HepG2 (cell line): ENCODE measurements around the gene NFE2L3. TPM values are rescaled to one million over a fixed set of nuclear protein-coding genes. Genes with fewer than 3 reads are reported as not detected.

Source experiments
- ATAC-seq: fragments of 200-7000 bp; cut with Tn5 transposase; 3 replicates; pipeline ENCODE4 v1.9.1; 2020; ENCODE audit warnings: mild to moderate bottlenecking, moderate library complexity
- BruUV-seq: library from RNA; stranded (reverse); fragments of 400-500 nt; replicated peaks from 2 replicates; lab custom pipeline; 2021; lab: Mats Ljungman, UMichigan
- CTCF ChIA-PET: fragments of 300-600 bp; formaldehyde crosslinking; extraction: SDS; loops from one replicate; lab custom pipeline; 2021; ENCODE audit warnings: low total read pairs, inconsistent platforms, low intra/inter-chr PET ratio; lab: Yijun Ruan, JAX
- POLR2A ChIA-PET: fragments of 350-600 bp; sonication (Branson Sonifier 250); formaldehyde crosslinking; loops from one replicate; lab custom pipeline; 2020; ENCODE audit warnings: antibody characterized with exemption, inconsistent platforms; lab: Yijun Ruan, JAX
- DNase-seq: peaks from one replicate; pipeline ENCODE4 v3.0.0-alpha.2; 2015; ENCODE audit warnings: low spot score
- FAIRE-seq: peaks from 3 replicates; lab custom pipeline; 2011; peaks lifted over from hg19 to GRCh38; lab: Jason Lieb, UNC
- H2AFZ ChIP-seq: one replicate; pipeline ENCODE4 v1.6.1; 2011; ENCODE audit warnings: low read length, inconsistent platforms
- H3K27ac ChIP-seq: fragments of 300-600 bp; 3 replicates; pipeline ENCODE4 v1.8.0; 2011; ENCODE audit warnings: mixed run types, mild to moderate bottlenecking, mixed read lengths, low read length, inconsistent platforms; ENCODE audit not compliant: insufficient read depth; ENCODE audit errors: extremely low read length
- H3K27me3 ChIP-seq, 2 experiments: fragments of 200-600 bp in 1 of 2; 2 replicates in 1 of 2; 3 replicates in 1 of 2; pipeline versions ENCODE4 v1.6.0 to v1.8.0; 2011; ENCODE audit warnings: low read length in 2 of 2, mild to moderate bottlenecking in 2 of 2, moderate library complexity in 2 of 2, inconsistent platforms in 1 of 2; ENCODE audit not compliant: insufficient read depth in 2 of 2, control insufficient read depth in 1 of 2
- H3K36me3 ChIP-seq, 2 experiments: fragments of 200-600 bp in 1 of 2; replicated peaks in 1 of 2; 2 replicates in 1 of 2; 3 replicates in 1 of 2; pipeline versions ENCODE4 v1.5.1 to v1.8.0; 2011; ENCODE audit warnings: low read length in 2 of 2, inconsistent platforms in 1 of 2; ENCODE audit not compliant: insufficient read depth in 2 of 2, control insufficient read depth in 1 of 2
- H3K4me1 ChIP-seq: 2 replicates; pipeline ENCODE4 v1.5.1; 2012; ENCODE audit warnings: low read length, inconsistent platforms; ENCODE audit not compliant: insufficient read depth
- H3K4me2 ChIP-seq: 2 replicates; pipeline ENCODE4 v1.6.0; 2011; ENCODE audit warnings: low read depth, low read length, inconsistent platforms
- H3K4me3 ChIP-seq, 3 experiments: fragments of 200-600 bp in 1 of 3; sonication (generic), shearing (Covaris generic) in 1 of 3; replicated peaks in 1 of 3; 2 replicates each; pipeline ENCODE4 v1.5.1; 2011 to 2016; ENCODE audit warnings: low read length in 3 of 3, inconsistent platforms in 2 of 3, low read depth in 2 of 3, mild to moderate bottlenecking in 2 of 3, control low read depth in 1 of 3, mixed read lengths in 1 of 3; ENCODE audit not compliant: insufficient read depth in 1 of 3
- H3K79me2 ChIP-seq: one replicate; pipeline ENCODE4 v1.6.1; 2011; ENCODE audit warnings: low read length, inconsistent platforms; ENCODE audit not compliant: insufficient read depth
- H3K9ac ChIP-seq: 2 replicates; pipeline ENCODE4 v1.6.0; 2011; ENCODE audit warnings: mild to moderate bottlenecking, low read depth, low read length, inconsistent platforms; ENCODE audit not compliant: insufficient read depth
- H3K9me3 ChIP-seq: 2 replicates; pipeline ENCODE4 v1.5.1; 2012; ENCODE audit warnings: mild to moderate bottlenecking, low read length
- H4K20me1 ChIP-seq: 2 replicates; pipeline ENCODE4 v1.6.0; 2011; ENCODE audit warnings: inconsistent platforms, mild to moderate bottlenecking, low read length, moderate library complexity; ENCODE audit not compliant: insufficient read depth
- AGO2 ChIP-seq: fragments of 200-400 bp; formaldehyde crosslinking; optimal IDR thresholded peaks from 2 replicates; pipeline ENCODE3; 2017; ENCODE audit warnings: mild to moderate bottlenecking, low read depth, low read length, moderate library complexity
- HDAC1 ChIP-seq: sonication (generic); formaldehyde crosslinking; IDR thresholded peaks from 2 replicates; pipeline ENCODE4 v1.5.1; 2020; ENCODE audit warnings: mild to moderate bottlenecking, missing genetic modification reagents
- POLR2A ChIP-seq, 2 experiments: IDR thresholded peaks; 2 replicates each; pipeline ENCODE4 v1.6.1; 2011; ENCODE audit warnings: low read depth in 2 of 2, low read length in 2 of 2, mild to moderate bottlenecking in 1 of 2, moderate library complexity in 1 of 2; ENCODE audit not compliant: insufficient read depth in 1 of 2
- POLR2AphosphoS5 ChIP-seq: IDR thresholded peaks from 2 replicates; pipeline ENCODE4 v1.6.1; 2012; ENCODE audit warnings: low read depth, low read length
- RBFOX2 ChIP-seq: fragments of 200-400 bp; formaldehyde crosslinking; IDR thresholded peaks from 2 replicates; pipeline ENCODE4 v1.6.1; 2017; ENCODE audit warnings: low read depth, mild to moderate bottlenecking, low read length
- RBM22 ChIP-seq: fragments of 200-400 bp; formaldehyde crosslinking; optimal IDR thresholded peaks from 2 replicates; pipeline ENCODE3; 2017; ENCODE audit warnings: mild to moderate bottlenecking, low read length, moderate library complexity
- SSRP1 ChIP-seq: IDR thresholded peaks from 2 replicates; pipeline ENCODE4 v1.6.1; 2016; ENCODE audit warnings: control low read depth
- ZNF503 ChIP-seq: sonication (generic); formaldehyde crosslinking; IDR thresholded peaks from 2 replicates; pipeline ENCODE4 v1.4.0; 2020; ENCODE audit warnings: missing genetic modification reagents
- ZNF75D ChIP-seq: sonication (generic); formaldehyde crosslinking; IDR thresholded peaks from 2 replicates; pipeline ENCODE4 v1.8.1; 2023; ENCODE audit warnings: missing genetic modification reagents, mild to moderate bottlenecking, borderline replicate concordance
- WGBS: methylation state at CpG from one replicate; pipeline ENCODE4 v1.1.6; 2017; ENCODE audit warnings: low lambda C conversion rate; 5-methylcytosine and 5-hydroxymethylcytosine counted together
- in situ Hi-C: cut with HindIII; loops from 2 replicates; pipeline ENCODE4 v1.10.0; 2017; ENCODE audit warnings: low pct_unique_long_range_greater_than_20kb; ENCODE audit not compliant: extremely low pct_ligation_motif_present
- intact Hi-C: fragments of 100-400 bp; cut with micrococcal nuclease; formaldehyde crosslinking; loops from one replicate; pipeline ENCODE4 v1.10.0; 2022; ENCODE audit not compliant: unreplicated experiment
- polyA plus RNA-seq, 8 experiments: library from polyadenylated mRNA; depleted of rRNA in 3 of 8; stranded (reverse) in 7 of 8; unstranded in 1 of 8; fragments of >200 nt; fragmentation: Illumina TruSeq in 4 of 8; extraction: Trizol in 4 of 8; gene quantifications; 2 replicates each; pipeline versions ENCODE4 v1.2.1 to v1.2.3, GENCODE V29; 2011 to 2016; ENCODE audit warnings: low read depth in 4 of 8, missing spikeins in 1 of 8, mixed read lengths in 1 of 8; ENCODE audit not compliant: insufficient read depth in 1 of 8
- total RNA-seq, 5 experiments: library from RNA; depleted of rRNA; stranded (reverse); fragments of >200 nt; fragmentation: Illumina TruSeq; extraction: Trizol; gene quantifications; 2 replicates each; pipeline ENCODE4 v1.2.3, GENCODE V29; 2016; ENCODE audit warnings: low read depth in 1 of 5

NFE2L3 gene
- total and polyA plus RNA-seq, 2 of the 13 experiments (the other 11 are each of a cell fraction or from before 2014, with no cell fraction given), result 11.4 to 19.4 TPM

GRCh38 chr7:26198133-26198780 is 46.3 kb downstream of the NFE2L3 start (continued):
- 0 out of 4 replicates have a peak, but pooled peaks of 1 of the 2 experiments have one; percentile 23 for TF ChIP-seq POLR2A (IDR thresholded peaks at IDR 0.05; ENCODE audit: insufficient read depth in 1 of 2, low read depth in 2 of 2, low read length in 2 of 2)
- no peak for TF ChIP-seq SSRP1 (CRISPR knock-in tag)

GRCh38 chr7:26198781-26199169 is 46.8 kb downstream of the NFE2L3 start:
- H3K27ac ChIP-seq, result peak overlapping the region; percentile 99
- no peak for FAIRE-seq

More at GRCh38 chr7:26198781-26199169, 46.8 kb downstream of the NFE2L3 start:
- no peak for DNase-seq
- peak overlapping the region; percentile 77 for H3K4me2 ChIP-seq
- H3K27me3 ChIP-seq, result no peaks in the 10 kb centered on the region; a peak in 1 of 5 replicates
- peaks cover 42% of the 10 kb centered on the region for H3K4me1 ChIP-seq
- H3K4me3 ChIP-seq, result peak overlapping the region; percentile 99
- ChIA-PET POLR2A (interaction anchor here (0.8 to 5.8 kb wide), 8 partner anchors 11 to 167 kb away, joined by 3 to 40 read pairs (median 4); partner anchors contain the start of gene NFE2L3), CTCF (no interaction called here)
- BruUV-seq, result no TSS peak
- in situ Hi-C loops, result no loop called here
- H3K79me2 ChIP-seq, result peaks cover 88% of the 10 kb centered on the region
- TF ChIP-seq AGO2 (peak; percentile 65), HDAC1 (CRISPR knock-in tag) (no peak), POLR2AphosphoS5 (0 out of 2 replicates have a peak, but pooled peaks have one; percentile 14), ZNF503 (CRISPR knock-in tag) (peak; percentile 11; the same call in 1 of the 2 replicates), RBFOX2 (peak; percentile 67; the same call in 1 of the 2 replicates), RBM22 (peak; percentile 38), ZNF75D (CRISPR knock-in tag) (no peak)
- intact Hi-C loops, result loop anchor here (2.0 to 5.0 kb wide), 3 partner anchors 46 to 306 kb away; partner anchors contain the start of gene NFE2L3
- ATAC-seq, result no peak
- WGBS, result under 1% methylated on average over 7 of the region's 7 CpGs
- peaks cover 70% of the 10 kb centered on the region for H4K20me1 ChIP-seq
- H3K36me3 ChIP-seq, result peaks cover 14 to 38% of the 10 kb centered on the region in 2 experiments
- peak overlapping the region; percentile 100 for H3K9ac ChIP-seq
- H2AFZ ChIP-seq, result no peak overlapping the region
- H3K9me3 ChIP-seq, result no peaks in the 10 kb centered on the region
